Tibial nerve (tissue), 4 donors: ENCODE data around the gene PXT1. TPM values are rescaled to one million over a fixed set of nuclear protein-coding genes. Genes with fewer than 3 reads are reported as not detected.
A peak's percentile ranks its signal among the peaks of the same experiment; 100 is the strongest.

Experiments used
- DNase-seq, 2 donors: peaks; one replicate each; pipeline ENCODE4 v3.0.0-alpha.2; 2019; ENCODE audit warnings: low spot score in 2 of 2
- H3K27ac ChIP-seq, 4 donors: fragments of 200-600 bp; sonication (generic) in 3 of 4; one replicate each; pipeline ENCODE4 v1.5.1; 2017 to 2019; ENCODE audit warnings: mild to moderate bottlenecking in 1 of 4
- H3K27me3 ChIP-seq, 2 donors: fragments of 200-600 bp; sonication (generic) in 1 of 2; one replicate each; pipeline versions ENCODE4 v1.5.1 to v1.6.0; 2017 to 2019
- H3K36me3 ChIP-seq, 3 donors: fragments of 200-600 bp; sonication (generic); one replicate each; pipeline ENCODE4 v1.5.1; 2018 to 2019
- H3K4me1 ChIP-seq, 4 donors: fragments of 200-600 bp; sonication (generic) in 3 of 4; one replicate each; pipeline ENCODE4 v1.5.1; 2017 to 2019
- H3K4me3 ChIP-seq, 4 donors: fragments of 200-600 bp; sonication (generic) in 3 of 4; one replicate each; pipeline ENCODE4 v1.5.1; 2017 to 2019; ENCODE audit warnings: mild to moderate bottlenecking in 1 of 4, moderate library complexity in 1 of 4
- H3K9me3 ChIP-seq, 4 donors: fragments of 200-600 bp; sonication (generic) in 3 of 4; one replicate each; pipeline ENCODE4 v1.5.1; 2017 to 2019
- CTCF ChIP-seq, 5 experiments: fragments of 200-600 bp in 3 of 5; fragments of 450-650 bp in 2 of 5; sonication (generic) in 3 of 5; IDR thresholded peaks; one replicate each; pipeline ENCODE4 v1.5.1; 2016 to 2019; ENCODE audit warnings: antibody characterized with exemption in 5 of 5, mild to moderate bottlenecking in 3 of 5, moderate library complexity in 2 of 5
- EP300 ChIP-seq, 2 donors: sonication (generic); formaldehyde crosslinking; IDR thresholded peaks; one replicate each; pipeline ENCODE4 v1.6.1; 2017; ENCODE audit warnings: antibody characterized with exemption in 2 of 2, mild to moderate bottlenecking in 1 of 2
- POLR2A ChIP-seq, 2 donors: fragments of 450-650 bp; IDR thresholded peaks; one replicate each; pipeline ENCODE4 v1.6.1; 2017; ENCODE audit warnings: antibody characterized with exemption in 2 of 2, mild to moderate bottlenecking in 2 of 2, moderate library complexity in 2 of 2
- WGBS, 2 donors: methylation state at CpG; one replicate each; pipeline ENCODE4 v1.1.5; 2018; 5-methylcytosine and 5-hydroxymethylcytosine counted together
- total RNA-seq, 4 donors: library from RNA; depleted of rRNA; stranded (reverse); fragments of >200 nt; gene quantifications; one replicate each; pipeline ENCODE4 v1.1.0, GENCODE V29; 2016

Gene PXT1
- total RNA-seq, 4 donors from 2014 or later, result not detected

GRCh38 chr6:36389353-36389752 lies 53.3 kb downstream of the PXT1 start:
- Histone ChIP-seq H3K9me3 (no peaks in the 10 kb centered on the region), H3K36me3 (no peaks in the 10 kb centered on the region), H3K4me1 (peaks cover 0 to 20% (median 8%) of the 10 kb centered on the region in 4 donors), H3K27ac (no peak overlapping the region), H3K4me3 (no peak overlapping the region), H3K27me3 (no peaks in the 10 kb centered on the region)
- no peak for TF ChIP-seq EP300 (IDR thresholded peaks at IDR 0.05)
- TF ChIP-seq CTCF (IDR thresholded peaks at IDR 0.05), result no peak
- TF ChIP-seq POLR2A (IDR thresholded peaks at IDR 0.05), result no peak
- no peak for DNase-seq

GRCh38 chr6:36387440-36388303 lies 55.0 kb downstream of the PXT1 start, which contains the start of gene ETV7:
Gene ETV7, minus strand, starts transcription at chr6:36387669. Its CDS starts 128 bp downstream, at chr6:36387541.
- WGBS, 2 donors, result 9 to 26% methylated on average over 25 to 27 of the region's 65 CpGs
- Histone ChIP-seq H3K4me3 (peak within 1 kb of the TSS; percentile 51 to 66 (median 63)), H3K4me1 (peaks cover 0 to 20% (median 8%) of the 10 kb centered on the region in 4 donors), H3K27me3 (no peaks in the 10 kb centered on the region), H3K27ac (peak within 1 kb of the TSS; percentile 68 to 83 (median 76)), H3K36me3 (no peaks in the 10 kb centered on the region), H3K9me3 (no peaks in the 10 kb centered on the region)
- peak in 1 of 2 donors; percentile 44 for TF ChIP-seq EP300 (IDR thresholded peaks at IDR 0.05)
- TF ChIP-seq CTCF (IDR thresholded peaks at IDR 0.05), result no peak
- DNase-seq, result no peak

GRCh38 chr6:36386495-36387439 lies 55.9 kb downstream of the PXT1 start:
- peaks cover 0 to 20% (median 8%) of the 10 kb centered on the region in 4 donors for H3K4me1 ChIP-seq
- no peak for TF ChIP-seq POLR2A (IDR thresholded peaks at IDR 0.05)
- peak in 1 of 2 donors; percentile 30 for TF ChIP-seq EP300 (IDR thresholded peaks at IDR 0.05)
- TF ChIP-seq CTCF (IDR thresholded peaks at IDR 0.05), result peak in 1 of 5 experiments; percentile 24
- WGBS, 2 donors, result 0 to 1% methylated on average over 32 to 33 of the region's 33 CpGs
- H3K27ac ChIP-seq, result peak overlapping the region; percentile 68 to 83 (median 76)
- no peaks in the 10 kb centered on the region for H3K9me3 ChIP-seq
- H3K27me3 ChIP-seq, result no peaks in the 10 kb centered on the region
- H3K4me3 ChIP-seq, result peak overlapping the region; percentile 51 to 66 (median 63)
- peak in 1 of 2 donors; percentile 39 for DNase-seq
- H3K36me3 ChIP-seq, result no peaks in the 10 kb centered on the region

- 84 to 92% methylated on average over 2 of the region's 2 CpGs for WGBS, 2 donors
- Histone ChIP-seq H3K9me3 (no peaks in the 10 kb centered on the region), H3K27me3 (no peaks in the 10 kb centered on the region), H3K4me1 (peaks cover 0 to 20% (median 8%) of the 10 kb centered on the region in 4 donors), H3K36me3 (no peaks in the 10 kb centered on the region), H3K27ac (no peak overlapping the region), H3K4me3 (no peak overlapping the region)
- no peak for DNase-seq
- TF ChIP-seq POLR2A (IDR thresholded peaks at IDR 0.05), result no peak
- TF ChIP-seq EP300 (IDR thresholded peaks at IDR 0.05), result no peak
- TF ChIP-seq CTCF (IDR thresholded peaks at IDR 0.05), result no peak
Observed at GRCh38 chr6:36384095-36384494, 58.6 kb downstream of the PXT1 start.
